K562 (cell line): ENCODE results near the gene IL6ST. TPM values are rescaled to one million over a fixed set of nuclear protein-coding genes. Genes with fewer than 3 reads are reported as not detected.

Experiments used
- ATAC-seq: fragments of 200-7000 bp; cut with Tn5 transposase; 3 replicates; pipeline ENCODE4 v1.9.1; 2020; ENCODE audit warnings: moderate library complexity
- BruUV-seq: library from RNA; stranded (reverse); fragments of 400-500 nt; replicated peaks from 2 replicates; lab custom pipeline; 2021; lab: Mats Ljungman, UMichigan
- CTCF ChIA-PET: fragments of 300-600 bp; formaldehyde crosslinking; extraction: SDS; loops from one replicate; lab custom pipeline; 2021; ENCODE audit warnings: low intra/inter-chr PET ratio; lab: Yijun Ruan, JAX
- POLR2A ChIA-PET: fragments of 300-600, 350-650 bp; sonication (Branson Sonifier 250); formaldehyde crosslinking; extraction: SDS; loops from one replicate; lab custom pipeline; 2021; ENCODE audit warnings: antibody characterized with exemption, inconsistent platforms; lab: Yijun Ruan, JAX
- DNase-seq, 4 experiments: peaks; one replicate each; pipeline versions ENCODE4 v3.0.0 to v3.0.0-alpha.2; 2011 to 2018; ENCODE audit warnings: low spot score in 3 of 4, mixed read lengths in 3 of 4; ENCODE audit errors: extremely low read depth in 1 of 4
- FAIRE-seq: peaks from 2 replicates; lab custom pipeline; 2011; peaks lifted over from hg19 to GRCh38; lab: Jason Lieb, UNC
- H2AFZ ChIP-seq: 2 replicates; pipeline ENCODE4 v1.6.0; 2011; ENCODE audit warnings: low read depth, low read length, control low read depth, inconsistent platforms
- H3K27ac ChIP-seq: fragments of 200-600 bp; 3 replicates; pipeline ENCODE4 v1.8.0; 2011; ENCODE audit warnings: low read depth, mild to moderate bottlenecking, control low read depth, inconsistent platforms, low read length, moderate library complexity, mixed read lengths; ENCODE audit errors: extremely low read depth
- H3K27me3 ChIP-seq, 2 experiments: fragments of 300-600 bp in 1 of 2; 2 replicates in 1 of 2; 3 replicates in 1 of 2; pipeline versions ENCODE4 v1.6.0 to v1.8.0; 2011; ENCODE audit warnings: inconsistent platforms in 2 of 2, low read length in 2 of 2, mild to moderate bottlenecking in 1 of 2, mixed read lengths in 1 of 2, moderate library complexity in 1 of 2; ENCODE audit not compliant: control insufficient read depth in 2 of 2, insufficient read depth in 2 of 2
- H3K36me3 ChIP-seq: fragments of 300-600 bp; 3 replicates; pipeline ENCODE4 v1.8.0; 2011; ENCODE audit warnings: mild to moderate bottlenecking, low read length, inconsistent platforms; ENCODE audit not compliant: control insufficient read depth, insufficient read depth
- H3K4me1 ChIP-seq, 2 experiments: fragments of 200-600 bp in 1 of 2; replicated peaks in 1 of 2; 2 replicates in 1 of 2; 3 replicates in 1 of 2; pipeline versions ENCODE4 v1.5.1 to v1.8.0; 2011; ENCODE audit warnings: inconsistent platforms in 2 of 2, low read length in 2 of 2, mild to moderate bottlenecking in 1 of 2, mixed read lengths in 1 of 2, moderate library complexity in 1 of 2; ENCODE audit not compliant: control insufficient read depth in 2 of 2, insufficient read depth in 2 of 2
- H3K4me2 ChIP-seq: 2 replicates; pipeline ENCODE4 v1.6.1; 2011; ENCODE audit warnings: low read length, control low read depth, inconsistent platforms, mixed read lengths; ENCODE audit not compliant: insufficient read depth
- H3K4me3 ChIP-seq: fragments of 200-600 bp; sonication (generic), shearing (Covaris generic); 2 replicates; pipeline ENCODE4 v1.5.1; 2016; ENCODE audit warnings: control low read depth, inconsistent platforms
- H3K79me2 ChIP-seq: fragments of 200-600 bp; 3 replicates; pipeline ENCODE4 v1.8.0; 2011; ENCODE audit warnings: low read length, inconsistent platforms; ENCODE audit not compliant: control insufficient read depth, insufficient read depth
- H3K9ac ChIP-seq, 2 experiments: 2 replicates each; pipeline versions ENCODE4 v1.6.0 to v1.6.1; 2011; ENCODE audit warnings: low read depth in 2 of 2, low read length in 2 of 2, control low read depth in 1 of 2, inconsistent platforms in 1 of 2, mild to moderate bottlenecking in 1 of 2, mixed read lengths in 1 of 2; ENCODE audit not compliant: insufficient read depth in 1 of 2
- H3K9me1 ChIP-seq: one replicate; pipeline ENCODE4 v1.6.0; 2011; ENCODE audit warnings: inconsistent platforms, mild to moderate bottlenecking, low read length, moderate library complexity; ENCODE audit not compliant: control insufficient read depth, insufficient read depth
- H3K9me3 ChIP-seq: replicated peaks from 2 replicates; pipeline ENCODE4 v1.5.1; 2011; ENCODE audit warnings: low read depth, low read length, inconsistent platforms; ENCODE audit not compliant: control insufficient read depth, insufficient read depth
- H4K20me1 ChIP-seq: replicated peaks from 2 replicates; pipeline ENCODE4 v1.6.1; 2011; ENCODE audit warnings: low read length, inconsistent platforms, mixed read lengths; ENCODE audit not compliant: control insufficient read depth, insufficient read depth
- ATF1 ChIP-seq, 2 experiments: fragments of 450-650 bp in 1 of 2; IDR thresholded peaks; 2 replicates each; pipeline ENCODE4 v1.6.1; 2016; ENCODE audit warnings: missing compliant biosample characterization in 1 of 2, missing genetic modification characterization in 1 of 2
- POLR2G ChIP-seq: fragments of 200-400 bp; formaldehyde crosslinking; IDR thresholded peaks from 2 replicates; pipeline ENCODE4 v1.6.1; 2017; ENCODE audit warnings: low read depth, mild to moderate bottlenecking, antibody characterized with exemption, low read length, moderate library complexity
- ZBTB17 ChIP-seq: fragments of 450-650 bp; formaldehyde crosslinking; IDR thresholded peaks from 2 replicates; pipeline ENCODE4 v1.4.0; 2020; ENCODE audit warnings: mild to moderate bottlenecking
- WGBS: fragments of 100-300 bp; shearing (Covaris generic); methylation state at CpG from one replicate; pipeline ENCODE4 v1.1.6; 2016; ENCODE audit warnings: low coverage, mixed read lengths; ENCODE audit not compliant: insufficient coverage; ENCODE audit errors: missing lambda C conversion rate; 5-methylcytosine and 5-hydroxymethylcytosine counted together
- in situ Hi-C: fragments of 300-500 bp; cut with MboI; formaldehyde crosslinking; loops from 4 replicates; pipeline ENCODE4 v1.15.0; 2018; ENCODE audit warnings: inconsistent platforms, mixed read lengths
- intact Hi-C: fragments of 100-400 bp; cut with micrococcal nuclease; formaldehyde crosslinking; loops from 2 replicates; pipeline ENCODE4 v1.14.2; 2022
- polyA plus RNA-seq, 8 experiments: library from polyadenylated mRNA; depleted of rRNA in 4 of 8; stranded (reverse) in 5 of 8; unstranded in 3 of 8; fragments of >200 nt; fragmentation: Nextera tagmentation in 2 of 8; fragmentation: Illumina TruSeq in 1 of 8; extraction: Ambion mirVana in 2 of 8; extraction: Trizol in 1 of 8; gene quantifications; 2 replicates each; pipeline versions ENCODE4 v1.2.1 to v1.2.3, GENCODE V29; 2011 to 2014; ENCODE audit warnings: inconsistent platforms in 1 of 8, missing spikeins in 1 of 8
- total RNA-seq, 7 experiments: library from RNA; depleted of rRNA in 6 of 7; stranded (reverse); fragments of >200 nt in 6 of 7; fragmentation: Illumina TruSeq in 2 of 7; extraction: Trizol in 2 of 7; gene quantifications; 2 replicates each; pipeline versions ENCODE4 v1.2.1 to v1.2.3, GENCODE V29; 2011 to 2021; ENCODE audit warnings: low replicate concordance in 1 of 7

Gene IL6ST
- total and polyA plus RNA-seq, 9 of the 15 experiments (the other 6 are each of a cell fraction or from before 2014, with no cell fraction given), result 2.0 to 27.0 (median 7.9) TPM

DNA sequence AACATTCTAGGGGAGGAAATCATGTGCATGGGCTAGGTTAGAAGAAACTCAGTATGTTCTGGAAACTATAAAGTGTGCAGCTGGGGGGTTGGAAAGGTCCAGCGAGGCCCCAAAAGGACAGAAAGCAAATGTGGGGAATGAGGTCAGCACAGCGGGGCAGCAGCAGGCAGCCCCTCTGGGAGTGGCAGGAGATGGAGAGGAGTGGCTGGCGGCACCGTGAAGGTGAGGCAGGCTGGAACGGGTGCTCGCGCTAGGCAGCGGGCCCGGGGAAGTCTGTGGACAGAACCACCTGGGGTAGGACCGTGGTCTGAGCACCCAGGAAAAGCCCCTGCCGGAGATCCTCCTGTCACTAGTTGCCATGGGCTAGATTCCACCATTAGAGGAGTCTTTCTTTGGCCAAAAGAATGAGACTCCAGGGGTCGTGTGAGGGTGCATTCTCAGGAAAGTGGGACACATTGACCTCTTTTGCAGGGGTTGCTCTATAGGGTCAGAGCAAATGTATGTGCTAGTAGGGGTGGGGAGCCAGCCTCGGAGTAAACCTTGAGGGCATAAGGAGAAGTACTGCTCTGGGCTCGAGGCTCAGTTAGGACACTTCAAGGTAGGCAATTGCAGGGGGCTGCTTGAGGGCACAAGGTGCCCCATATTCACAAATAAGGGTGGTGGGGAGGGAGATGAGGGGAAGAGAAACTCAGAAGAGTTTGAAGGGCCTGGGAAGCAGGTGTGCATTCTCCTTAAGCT is 61.2 kb downstream of the IL6ST start:
- DNase-seq, result no peak
- Histone ChIP-seq H2AFZ (no peak overlapping the region), H3K79me2 (no peaks in the 10 kb centered on the region), H3K36me3 (no peaks in the 10 kb centered on the region), H3K9ac (no peak overlapping the region), H3K27ac (no peak overlapping the region), H3K9me1 (no peaks in the 10 kb centered on the region), H3K27me3 (peaks cover 3 to 15% of the 10 kb centered on the region in 2 experiments; a peak in 2 of 5 replicates), H3K4me2 (no peak overlapping the region), H3K4me3 (no peak overlapping the region), H4K20me1 (0 out of 2 replicates have a peak, but pooled peaks cover 2% of the 10 kb centered on the region), H3K4me1 (no peaks in the 10 kb centered on the region; a peak in 1 of 5 replicates), H3K9me3 (no peaks in the 10 kb centered on the region)
- WGBS, result 47% methylated on average over 14 of the region's 14 CpGs
- no peak for FAIRE-seq
- in situ Hi-C loops (loop anchor here (10.0 to 25.0 kb wide), 2 partner anchors 141 to 904 kb away; no protein-coding TSS in a partner anchor), intact Hi-C loops (loop anchor here (5.0 kb wide), 1 partner anchor 761 kb away; the partner anchor contains the start of gene CDC20B)
- BruUV-seq, result no TSS peak
- ChIA-PET POLR2A (interaction anchor here (1.1 to 2.0 kb wide), 2 partner anchors 9 to 10 kb away, joined by 3 to 8 read pairs; no protein-coding TSS in a partner anchor), CTCF (no interaction called here)
- TF ChIP-seq ZBTB17 (CRISPR knock-in tag) (no peak), POLR2G (0 out of 2 replicates have a peak, but pooled peaks have one; percentile 40), ATF1 (CRISPR knock-in tag; IDR thresholded peaks at IDR 0.05) (no peak), ATF1 (tag; IDR thresholded peaks at IDR 0.05) (peak; percentile 49)
- ATAC-seq, result no peak
